ENCODE measurements around the gene TNFSF9.

The TNFSF9 gene

DNA sequence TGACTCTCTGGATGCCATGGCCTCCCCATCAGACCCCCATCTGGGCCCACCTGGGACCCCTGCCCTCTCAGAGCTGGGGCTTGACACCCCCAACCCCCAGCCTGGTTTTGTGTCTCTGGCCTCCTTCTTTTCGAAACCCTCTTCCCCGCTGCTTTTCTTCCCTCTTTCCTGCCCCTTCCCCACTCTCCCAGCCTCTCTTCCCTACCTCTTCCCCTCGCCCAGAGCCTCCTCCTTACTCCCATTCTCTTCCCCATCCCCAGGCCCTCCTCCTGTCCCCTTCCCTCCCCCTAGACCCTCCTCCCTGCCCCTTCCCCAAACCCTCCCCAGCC lies 2.1 kb downstream of the TNFSF9 start:
- in situ Hi-C loops (cut with MboI; ENCODE audit: low sequenced_read_pairs, unreplicated experiment), result no loop called here
- TF ChIP-seq CTCF (IDR thresholded peaks at IDR 0.05; ENCODE audit: borderline replicate concordance, control extremely low read depth, extremely low read depth, insufficient read depth, missing control alignments), result no peak
- no peak for DNase-seq (ENCODE audit: low spot score)

DNA sequence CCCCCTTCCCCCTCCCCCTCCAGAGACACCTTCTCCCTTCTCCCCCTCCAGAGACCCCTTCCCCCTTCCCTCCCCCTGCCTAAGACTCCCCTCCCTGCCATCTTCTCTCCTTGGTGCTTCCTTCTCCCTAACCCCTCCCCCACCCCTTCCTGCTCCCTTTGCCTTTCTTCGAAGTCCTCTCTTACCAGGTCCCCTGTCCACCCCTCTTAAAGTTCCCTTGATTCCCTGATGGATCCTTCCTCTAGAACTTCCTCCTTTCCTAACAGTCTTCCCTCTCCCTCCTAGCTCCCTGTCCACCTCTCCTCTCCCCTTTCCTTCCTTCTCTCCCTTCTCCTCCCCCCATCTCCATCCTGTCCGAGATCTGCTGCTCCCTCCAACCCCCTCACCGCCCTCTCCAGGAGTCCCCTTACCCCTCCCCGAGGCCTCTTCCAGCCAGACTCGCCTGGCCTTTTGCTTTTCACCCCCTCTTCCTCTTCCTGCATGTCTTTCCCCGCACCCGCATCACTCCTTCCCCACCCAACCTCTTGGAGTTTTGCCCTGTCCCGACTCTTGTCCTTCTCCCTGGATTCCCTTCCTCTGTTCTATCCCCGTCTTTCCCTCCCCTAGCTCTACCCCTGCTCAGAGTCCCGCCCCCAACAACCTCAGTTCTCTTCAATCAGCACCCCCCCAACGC lies 3.1 kb downstream of the TNFSF9 start:
- in situ Hi-C loops (cut with MboI; ENCODE audit: low sequenced_read_pairs, unreplicated experiment), result no loop called here
- no peak for TF ChIP-seq CTCF (IDR thresholded peaks at IDR 0.05; ENCODE audit: borderline replicate concordance, control extremely low read depth, extremely low read depth, insufficient read depth, missing control alignments)
- DNase-seq (ENCODE audit: low spot score), result no peak

GRCh38 chr19:6534451-6535093 lies 3.7 kb downstream of the TNFSF9 start:
- DNase-seq (ENCODE audit: low spot score), result no peak
- in situ Hi-C loops (cut with MboI; ENCODE audit: low sequenced_read_pairs, unreplicated experiment), result no loop called here
- TF ChIP-seq CTCF (IDR thresholded peaks at IDR 0.05; ENCODE audit: borderline replicate concordance, control extremely low read depth, extremely low read depth, insufficient read depth, missing control alignments), result no peak

DNA sequence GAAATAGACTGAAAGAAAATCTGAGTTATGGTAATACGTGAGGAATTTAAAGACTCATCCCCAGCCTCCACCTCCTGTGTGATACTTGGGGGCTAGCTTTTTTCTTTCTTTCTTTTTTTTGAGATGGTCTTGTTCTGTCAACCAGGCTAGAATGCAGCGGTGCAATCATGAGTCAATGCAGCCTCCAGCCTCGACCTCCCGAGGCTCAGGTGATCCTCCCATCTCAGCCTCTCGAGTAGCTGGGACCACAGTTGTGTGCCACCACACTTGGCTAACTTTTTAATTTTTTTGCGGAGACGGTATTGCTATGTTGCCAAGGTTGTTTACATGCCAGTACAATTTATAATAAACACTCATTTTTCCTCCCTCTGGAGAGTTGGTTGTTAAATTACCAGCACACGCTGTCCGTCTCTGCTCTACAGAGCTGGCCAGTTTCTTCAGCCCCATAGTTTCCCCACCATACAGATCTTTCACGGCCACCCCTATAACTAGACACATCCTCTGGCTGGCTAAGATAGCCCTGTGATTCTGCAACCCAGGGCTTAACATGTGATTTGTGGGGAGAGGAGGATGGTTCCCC lies 4.8 kb downstream of the TNFSF9 start:
- DNase-seq (ENCODE audit: low spot score), result no peak
- in situ Hi-C loops (cut with MboI; ENCODE audit: low sequenced_read_pairs, unreplicated experiment), result no loop called here
- TF ChIP-seq CTCF (IDR thresholded peaks at IDR 0.05; ENCODE audit: borderline replicate concordance, control extremely low read depth, extremely low read depth, insufficient read depth, missing control alignments), result no peak

DNA sequence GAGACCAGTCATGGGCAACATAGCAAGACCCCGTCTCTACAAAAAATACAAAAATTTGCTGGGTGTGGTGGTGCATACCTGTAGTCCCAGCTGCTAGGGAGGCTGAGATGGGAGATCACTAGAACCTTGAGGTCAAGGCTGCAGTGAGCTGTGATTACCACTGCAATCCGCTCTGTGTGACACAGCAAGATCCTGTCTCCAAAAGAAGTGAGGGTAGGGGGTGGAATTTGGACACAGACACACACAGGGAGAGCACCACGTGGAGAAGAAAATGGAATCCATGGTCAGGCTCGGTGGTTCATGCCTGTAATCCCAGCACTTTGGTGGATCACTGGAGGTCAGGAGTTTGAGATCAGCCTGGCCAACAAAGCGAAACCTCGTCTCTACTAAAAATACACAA lies 8.7 kb downstream of the TNFSF9 start:
- in situ Hi-C loops (cut with MboI; ENCODE audit: low sequenced_read_pairs, unreplicated experiment), result no loop called here
- TF ChIP-seq CTCF (IDR thresholded peaks at IDR 0.05; ENCODE audit: borderline replicate concordance, control extremely low read depth, extremely low read depth, insufficient read depth, missing control alignments), result no peak
- no peak for DNase-seq (ENCODE audit: low spot score)

GRCh38 chr19:6540918-6541689 lies 10.3 kb downstream of the TNFSF9 start:
- in situ Hi-C loops (cut with MboI; ENCODE audit: low sequenced_read_pairs, unreplicated experiment), result no loop called here
- DNase-seq (ENCODE audit: low spot score), result no peak
- no peak for TF ChIP-seq CTCF (IDR thresholded peaks at IDR 0.05; ENCODE audit: borderline replicate concordance, control extremely low read depth, extremely low read depth, insufficient read depth, missing control alignments)
